Fibroblast of lung (primary cell): Measurements from ENCODE around the gene TLR6. TPM values are rescaled to one million over a fixed set of nuclear protein-coding genes. Genes with fewer than 3 reads are reported as not detected.
A peak's percentile ranks its signal among the peaks of the same experiment; 100 is the strongest.

ENCODE experiments used
- DNase-seq, 2 donors: peaks; one replicate each; pipeline versions ENCODE4 v3.0.0 to v3.0.0-alpha.2; 2010; ENCODE audit warnings: low read depth in 2 of 2
- H2AFZ ChIP-seq: 2 replicates; pipeline ENCODE4 v1.5.1; 2012; ENCODE audit warnings: low read length, control low read depth, inconsistent platforms
- H3K27ac ChIP-seq: 2 replicates; pipeline ENCODE4 v1.5.1; 2011; ENCODE audit warnings: low read length, control low read depth; ENCODE audit not compliant: insufficient read depth
- H3K27me3 ChIP-seq: 2 replicates; pipeline ENCODE4 v1.5.1; 2011; ENCODE audit warnings: mild to moderate bottlenecking, low read length; ENCODE audit not compliant: control insufficient read depth, insufficient read depth
- H3K36me3 ChIP-seq: 2 replicates; pipeline ENCODE4 v1.5.1; 2011; ENCODE audit warnings: low read length; ENCODE audit not compliant: control insufficient read depth, insufficient read depth
- H3K4me1 ChIP-seq: 2 replicates; pipeline ENCODE4 v1.5.1; 2011; ENCODE audit warnings: low read length; ENCODE audit not compliant: control insufficient read depth, insufficient read depth; ENCODE audit errors: extremely low read depth
- H3K4me2 ChIP-seq: 2 replicates; pipeline ENCODE4 v1.5.1; 2011; ENCODE audit warnings: low read length, control low read depth; ENCODE audit not compliant: insufficient read depth; ENCODE audit errors: extremely low read depth
- H3K4me3 ChIP-seq, 4 experiments: fragments of 200-600 bp in 1 of 4; sonication (generic) in 1 of 4; replicated peaks in 1 of 4; 2 replicates each; pipeline ENCODE4 v1.5.1; 2011 to 2016; ENCODE audit warnings: low read length in 4 of 4, low read depth in 3 of 4, mild to moderate bottlenecking in 3 of 4, control low read depth in 2 of 4, inconsistent platforms in 1 of 4, mixed read lengths in 1 of 4; ENCODE audit not compliant: insufficient read depth in 1 of 4; ENCODE audit errors: control extremely low read depth in 1 of 4
- H3K79me2 ChIP-seq: 2 replicates; pipeline ENCODE4 v1.5.1; 2012; ENCODE audit warnings: mild to moderate bottlenecking, low read length, inconsistent platforms; ENCODE audit not compliant: control insufficient read depth, insufficient read depth
- H3K9ac ChIP-seq: 2 replicates; pipeline ENCODE4 v1.5.1; 2011; ENCODE audit warnings: mild to moderate bottlenecking, low read length, control low read depth; ENCODE audit not compliant: insufficient read depth
- H3K9me3 ChIP-seq: 2 replicates; pipeline ENCODE4 v1.5.1; 2012; ENCODE audit warnings: low read depth, low read length; ENCODE audit not compliant: control insufficient read depth, insufficient read depth
- H4K20me1 ChIP-seq: 2 replicates; pipeline ENCODE4 v1.5.1; 2011; ENCODE audit warnings: low read length; ENCODE audit not compliant: control insufficient read depth, insufficient read depth; ENCODE audit errors: extremely low read depth
- CTCF ChIP-seq, 2 donors: IDR thresholded peaks in 1 of 2; conservative IDR thresholded peaks in 1 of 2; 1 replicate in 1 of 2; 2 replicates in 1 of 2; pipeline ENCODE4 v1.5.1; 2011 to 2012; ENCODE audit warnings: low read length in 2 of 2, control low read depth in 1 of 2, inconsistent platforms in 1 of 2, low read depth in 1 of 2, mild to moderate bottlenecking in 1 of 2
- EZH2 ChIP-seq: IDR thresholded peaks from 2 replicates; pipeline ENCODE4 v1.5.1; 2012; ENCODE audit warnings: low read length, control low read depth, mild to moderate bottlenecking; ENCODE audit errors: missing control alignments
- polyA plus RNA-seq, 2 donors: library from polyadenylated mRNA; depleted of rRNA in 1 of 2; stranded (reverse) in 1 of 2; unstranded in 1 of 2; fragments of >200 nt; gene quantifications; 2 replicates each; pipeline ENCODE4 v1.2.1, GENCODE V29; 2011 to 2012; ENCODE audit warnings: missing spikeins in 1 of 2
- total RNA-seq: library from RNA; depleted of rRNA; stranded (reverse); fragments of >200 nt; gene quantifications from 2 replicates; pipeline ENCODE4 v1.2.1, GENCODE V29; 2014

Gene TLR6
- total and polyA plus RNA-seq, 2 donors (not counting 1 experiment from before 2014, with no cell fraction given), result 1.9 to 2.3 TPM

- H3K36me3 ChIP-seq, result peaks cover 15% of the 10 kb centered on the region
- no peak for DNase-seq
- no peaks in the 10 kb centered on the region for H3K27me3 ChIP-seq
- H4K20me1 ChIP-seq, result no peaks in the 10 kb centered on the region
- H3K4me1 ChIP-seq, result peaks cover 13% of the 10 kb centered on the region
- H3K27ac ChIP-seq, result no peak overlapping the region
- H3K4me2 ChIP-seq, result peak overlapping the region; percentile 13
- H2AFZ ChIP-seq, result no peak overlapping the region
- no peaks in the 10 kb centered on the region for H3K9me3 ChIP-seq
- TF ChIP-seq EZH2 (no peak), CTCF (conservative IDR thresholded peaks at IDR 0.05 in 1 of 2, IDR thresholded peaks at IDR 0.05 in 1 of 2; ENCODE audit: low read depth in 1 of 2, low read length in 2 of 2) (no peak)
- H3K9ac ChIP-seq, result no peak overlapping the region
- H3K4me3 ChIP-seq, result no peak overlapping the region
- H3K79me2 ChIP-seq, result peaks cover 26% of the 10 kb centered on the region
Measured at GRCh38 chr4:38891051-38891983, 34.7 kb upstream of the TLR6 start.

GRCh38 chr4:38889143-38889542 is 32.5 kb upstream of the TLR6 start:
- H3K4me1 ChIP-seq, result peaks cover 12% of the 10 kb centered on the region
- H3K36me3 ChIP-seq, result peaks cover 15% of the 10 kb centered on the region
- H3K9ac ChIP-seq, result no peak overlapping the region
- H4K20me1 ChIP-seq, result no peaks in the 10 kb centered on the region
- no peak overlapping the region for H3K4me3 ChIP-seq
- H3K4me2 ChIP-seq, result peak overlapping the region; percentile 77
- peaks cover 25% of the 10 kb centered on the region for H3K79me2 ChIP-seq
- no peak overlapping the region for H2AFZ ChIP-seq
- H3K27me3 ChIP-seq, result no peaks in the 10 kb centered on the region
- peak; percentile 76 to 94 for DNase-seq
- TF ChIP-seq EZH2, result no peak
- H3K9me3 ChIP-seq, result no peaks in the 10 kb centered on the region
- peak overlapping the region; percentile 36 for H3K27ac ChIP-seq

- Histone ChIP-seq H3K9me3 (no peaks in the 10 kb centered on the region), H3K27ac (no peak overlapping the region), H4K20me1 (no peaks in the 10 kb centered on the region), H3K4me3 (no peak overlapping the region), H3K36me3 (peaks cover 5% of the 10 kb centered on the region), H3K4me1 (peaks cover under 1% of the 10 kb centered on the region), H2AFZ (no peak overlapping the region), H3K27me3 (no peaks in the 10 kb centered on the region), H3K79me2 (peaks cover 25% of the 10 kb centered on the region), H3K9ac (no peak overlapping the region), H3K4me2 (no peak overlapping the region)
- TF ChIP-seq CTCF (conservative IDR thresholded peaks at IDR 0.05 in 1 of 2, IDR thresholded peaks at IDR 0.05 in 1 of 2; ENCODE audit: low read depth in 1 of 2, low read length in 2 of 2) (no peak), EZH2 (no peak)
- no peak for DNase-seq
Measured at GRCh38 chr4:38884254-38884653, 27.6 kb upstream of the TLR6 start.
